Nephron (organoid): ENCODE data around the gene MMP25.
"Not testable (repeated sequence)": the region's sequence is repeated elsewhere in the genome, so short reads cannot be mapped to it uniquely, and the experiment has no call there.

Experiments
- H3K27ac Mint-ChIP-seq, 3 experiments: 2 replicates each; pipeline ENCODE4 v1.8.0; 2020; ENCODE audit warnings: mixed read lengths in 3 of 3, mild to moderate bottlenecking in 2 of 3, moderate library complexity in 1 of 3
- H3K27me3 Mint-ChIP-seq: 2 replicates; pipeline ENCODE4 v1.8.0; 2021; ENCODE audit warnings: low read depth, mild to moderate bottlenecking, moderate library complexity, mixed read lengths
- H3K36me3 Mint-ChIP-seq: 2 replicates; pipeline ENCODE4 v1.8.0; 2020; ENCODE audit warnings: low read depth, mixed read lengths
- H3K4me1 Mint-ChIP-seq: 2 replicates; pipeline ENCODE4 v1.8.0; 2020; ENCODE audit warnings: mixed read lengths
- H3K4me3 Mint-ChIP-seq, 3 experiments: 2 replicates each; pipeline ENCODE4 v1.8.0; 2020; ENCODE audit warnings: mild to moderate bottlenecking in 3 of 3, mixed read lengths in 3 of 3, moderate library complexity in 2 of 3
- H3K9me3 Mint-ChIP-seq: 2 replicates; pipeline ENCODE4 v1.8.0; 2020; ENCODE audit warnings: mixed read lengths
- TF ChIP-seq, protein P1 (sequence below), 3 experiments: fragments of 200-600 bp; sonication (generic); IDR thresholded peaks; one replicate each; pipeline ENCODE4 v1.5.0; 2021; ENCODE audit warnings: antibody characterized with exemption in 3 of 3; ENCODE audit not compliant: unreplicated experiment in 3 of 3

MMP25 gene

DNA sequence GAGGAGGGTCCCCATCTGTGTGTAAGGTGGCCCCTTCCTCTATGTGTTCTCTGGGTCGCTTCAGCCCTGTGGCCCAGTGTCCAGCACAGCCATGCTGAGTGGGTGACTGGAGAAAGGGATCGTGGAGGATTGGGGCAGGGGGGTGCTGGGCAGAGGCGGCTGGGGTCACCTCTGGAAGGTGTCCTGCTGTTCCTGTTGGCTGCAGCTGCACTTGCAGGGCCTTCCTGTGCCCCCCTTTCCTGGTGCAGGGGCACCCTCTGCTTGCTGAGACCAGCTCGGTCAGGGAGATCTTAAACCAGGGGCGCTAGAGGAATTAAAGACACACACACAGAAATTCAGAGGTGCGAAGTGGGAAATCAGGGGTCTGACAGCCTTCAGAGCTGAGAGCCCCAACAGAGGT lies 30.2 kb downstream of the MMP25 start:
- Mint-ChIP-seq H3K9me3 (no peaks in the 10 kb centered on the region), H3K27ac (no peak overlapping the region), H3K27me3 (peaks cover 24% of the 10 kb centered on the region), H3K4me1 (no peaks in the 10 kb centered on the region), H3K4me3 (no peak overlapping the region), H3K36me3 (no peaks in the 10 kb centered on the region)
- TF ChIP-seq, protein P1, sequence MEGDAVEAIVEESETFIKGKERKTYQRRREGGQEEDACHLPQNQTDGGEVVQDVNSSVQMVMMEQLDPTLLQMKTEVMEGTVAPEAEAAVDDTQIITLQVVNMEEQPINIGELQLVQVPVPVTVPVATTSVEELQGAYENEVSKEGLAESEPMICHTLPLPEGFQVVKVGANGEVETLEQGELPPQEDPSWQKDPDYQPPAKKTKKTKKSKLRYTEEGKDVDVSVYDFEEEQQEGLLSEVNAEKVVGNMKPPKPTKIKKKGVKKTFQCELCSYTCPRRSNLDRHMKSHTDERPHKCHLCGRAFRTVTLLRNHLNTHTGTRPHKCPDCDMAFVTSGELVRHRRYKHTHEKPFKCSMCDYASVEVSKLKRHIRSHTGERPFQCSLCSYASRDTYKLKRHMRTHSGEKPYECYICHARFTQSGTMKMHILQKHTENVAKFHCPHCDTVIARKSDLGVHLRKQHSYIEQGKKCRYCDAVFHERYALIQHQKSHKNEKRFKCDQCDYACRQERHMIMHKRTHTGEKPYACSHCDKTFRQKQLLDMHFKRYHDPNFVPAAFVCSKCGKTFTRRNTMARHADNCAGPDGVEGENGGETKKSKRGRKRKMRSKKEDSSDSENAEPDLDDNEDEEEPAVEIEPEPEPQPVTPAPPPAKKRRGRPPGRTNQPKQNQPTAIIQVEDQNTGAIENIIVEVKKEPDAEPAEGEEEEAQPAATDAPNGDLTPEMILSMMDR (IDR thresholded peaks at IDR 0.05; ENCODE audit: unreplicated experiment in 3 of 3) = no peak

DNA sequence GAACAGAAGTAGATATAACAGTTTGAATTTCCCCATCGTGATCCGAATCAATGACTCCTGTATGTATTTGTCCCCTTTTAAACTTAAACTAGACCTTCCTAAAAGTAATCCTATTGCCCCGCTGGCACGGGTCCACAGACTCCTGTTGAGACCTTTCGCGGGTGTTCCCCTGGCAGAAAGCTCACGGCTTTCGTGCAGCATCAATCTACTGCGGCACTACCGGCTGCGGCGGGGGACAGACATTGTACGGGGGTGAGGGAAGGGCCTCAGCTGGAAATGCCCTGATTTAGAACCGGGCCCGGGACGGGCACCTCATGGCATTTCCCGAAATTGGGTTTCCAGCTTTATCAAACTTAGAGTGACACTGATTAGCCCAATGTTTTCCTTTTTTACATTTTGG lies 33.7 kb downstream of the MMP25 start:
- TF ChIP-seq, protein P1 (IDR thresholded peaks at IDR 0.05; ENCODE audit: unreplicated experiment in 3 of 3) = no peak
- H3K4me1 Mint-ChIP-seq = no peaks in the 10 kb centered on the region
- no peak overlapping the region for H3K27ac Mint-ChIP-seq
- no peaks in the 10 kb centered on the region for H3K36me3 Mint-ChIP-seq
- no peaks in the 10 kb centered on the region for H3K9me3 Mint-ChIP-seq
- peaks cover 15% of the 10 kb centered on the region for H3K27me3 Mint-ChIP-seq
- no peak overlapping the region for H3K4me3 Mint-ChIP-seq

DNA sequence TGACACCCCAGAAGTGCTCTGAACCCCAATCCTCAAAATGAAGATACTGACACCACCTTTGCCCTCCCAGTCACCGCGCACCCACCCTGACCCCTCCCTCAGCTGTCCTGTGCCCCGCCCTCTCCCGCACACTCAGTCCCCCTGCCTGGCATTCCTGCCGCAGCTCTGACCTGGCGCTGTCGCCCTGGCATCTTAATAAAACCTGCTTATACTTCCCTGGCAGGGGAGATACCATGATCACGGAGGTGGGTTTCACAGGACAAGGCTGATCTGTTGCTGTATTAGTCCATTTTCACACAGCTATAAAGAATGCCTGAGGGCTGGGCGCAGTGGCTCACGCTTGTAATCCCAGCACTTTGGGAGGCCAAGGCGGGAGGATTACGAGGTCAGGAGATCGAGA lies 35.6 kb downstream of the MMP25 start:
- H3K27ac Mint-ChIP-seq, H3K36me3 Mint-ChIP-seq, H3K4me1 Mint-ChIP-seq, H3K9me3 Mint-ChIP-seq, H3K4me3 Mint-ChIP-seq, H3K27me3 Mint-ChIP-seq: not testable (repeated sequence)

GRCh38 chr16:3083408-3083807 lies 37.0 kb downstream of the MMP25 start:
- not testable (repeated sequence) for H3K27me3 Mint-ChIP-seq, H3K9me3 Mint-ChIP-seq, H3K27ac Mint-ChIP-seq, H3K36me3 Mint-ChIP-seq, H3K4me3 Mint-ChIP-seq
- peaks cover 10% of the 10 kb centered on the region for H3K4me1 Mint-ChIP-seq

DNA sequence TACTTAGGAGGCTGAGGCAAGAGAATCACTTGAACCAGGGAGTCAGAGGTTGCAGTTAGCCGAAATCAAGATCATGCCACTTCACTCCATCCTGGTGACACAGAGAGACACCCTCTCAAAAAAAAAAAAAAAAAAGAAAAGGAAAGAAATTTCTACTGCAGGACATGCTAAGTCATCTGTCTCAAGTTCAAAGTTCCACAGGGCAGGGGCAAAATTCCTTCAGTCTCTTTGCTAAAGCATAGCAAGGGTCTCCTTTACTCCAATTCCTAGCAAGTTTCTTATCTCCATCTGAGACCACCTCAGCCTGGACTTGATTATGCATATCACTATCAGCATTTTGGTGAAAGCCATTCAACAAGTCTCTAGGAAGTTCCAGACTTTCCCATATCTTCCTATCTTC lies 38.1 kb downstream of the MMP25 start:
- peaks cover 15% of the 10 kb centered on the region for H3K4me1 Mint-ChIP-seq
- peaks cover 6% of the 10 kb centered on the region for H3K27me3 Mint-ChIP-seq
- TF ChIP-seq, protein P1 (IDR thresholded peaks at IDR 0.05; ENCODE audit: unreplicated experiment in 3 of 3) = no peak
- no peaks in the 10 kb centered on the region for H3K9me3 Mint-ChIP-seq
- no peak overlapping the region for H3K27ac Mint-ChIP-seq
- H3K36me3 Mint-ChIP-seq = no peaks in the 10 kb centered on the region
- H3K4me3 Mint-ChIP-seq = no peak overlapping the region

- TF ChIP-seq, protein P1 (IDR thresholded peaks at IDR 0.05; ENCODE audit: unreplicated experiment in 3 of 3) = no peak
- peaks cover under 1% of the 10 kb centered on the region for H3K27me3 Mint-ChIP-seq
- H3K4me3 Mint-ChIP-seq = no peak overlapping the region
- H3K36me3 Mint-ChIP-seq = no peaks in the 10 kb centered on the region
- H3K9me3 Mint-ChIP-seq = no peaks in the 10 kb centered on the region
- H3K4me1 Mint-ChIP-seq = peaks cover 15% of the 10 kb centered on the region
- H3K27ac Mint-ChIP-seq = no peak overlapping the region
These were observed 38.8 kb downstream of the MMP25 start for GRCh38 chr16:3084969-3085670.

- Mint-ChIP-seq H3K4me3 (no peak overlapping the region), H3K36me3 (no peaks in the 10 kb centered on the region), H3K4me1 (peaks cover 15% of the 10 kb centered on the region), H3K27me3 (no peaks in the 10 kb centered on the region), H3K27ac (no peak overlapping the region), H3K9me3 (no peaks in the 10 kb centered on the region)
- TF ChIP-seq, protein P1 (IDR thresholded peaks at IDR 0.05; ENCODE audit: unreplicated experiment in 3 of 3) = no peak
These were observed 39.7 kb downstream of the MMP25 start for GRCh38 chr16:3085868-3086595.
